SK-N-SH (cell line): Measurements from ENCODE around the gene BPIFB1. TPM values are rescaled to one million over a fixed set of nuclear protein-coding genes. Genes with fewer than 3 reads are reported as not detected.

ENCODE experiments used
- CTCF ChIA-PET: fragments of 300-600, 350-600 bp; formaldehyde crosslinking; extraction: SDS; loops from one replicate; lab custom pipeline; 2021; lab: Yijun Ruan, JAX
- POLR2A ChIA-PET: fragments of 350-600 bp; sonication (Branson Sonifier 250); formaldehyde crosslinking; extraction: SDS; loops from one replicate; lab custom pipeline; 2020; ENCODE audit warnings: antibody characterized with exemption, inconsistent platforms; lab: Yijun Ruan, JAX
- DNase-seq: peaks from one replicate; pipeline ENCODE4 v3.0.0; 2012
- H2AFZ ChIP-seq: fragments of 200-600 bp; sonication (generic); 2 replicates; pipeline ENCODE4 v1.8.1; 2016; ENCODE audit warnings: antibody characterized with exemption, mild to moderate bottlenecking, low read depth
- H3F3A ChIP-seq: fragments of 200-600 bp; sonication (generic); replicated peaks from 2 replicates; pipeline ENCODE3; 2016; ENCODE audit warnings: antibody characterized with exemption, mild to moderate bottlenecking; ENCODE audit not compliant: insufficient read depth
- H3K27ac ChIP-seq, 2 experiments: fragments of 200-500 bp in 1 of 2; fragments of 200-600 bp in 1 of 2; sonication (Bioruptor generic) in 1 of 2; sonication (generic), shearing (Covaris generic) in 1 of 2; 2 replicates each; pipeline versions ENCODE4 v1.5.1 to v1.6.1; 2014 to 2016; ENCODE audit warnings: low read depth in 2 of 2, inconsistent platforms in 1 of 2, low read length in 1 of 2, mild to moderate bottlenecking in 1 of 2, mixed read lengths in 1 of 2
- H3K27me3 ChIP-seq: fragments of 200-600 bp; sonication (generic), shearing (Covaris generic); 2 replicates; pipeline ENCODE4 v1.6.1; 2016; ENCODE audit warnings: mixed run types; ENCODE audit not compliant: insufficient read depth
- H3K36me3 ChIP-seq, 2 experiments: fragments of 200-500 bp in 1 of 2; fragments of 200-600 bp in 1 of 2; sonication (Bioruptor generic) in 1 of 2; sonication (generic) in 1 of 2; replicated peaks in 1 of 2; 2 replicates each; pipeline versions ENCODE3 to v1.5.1; 2014 to 2016; ENCODE audit warnings: low read length in 1 of 2, mild to moderate bottlenecking in 1 of 2; ENCODE audit not compliant: insufficient read depth in 2 of 2, control insufficient read depth in 1 of 2
- H3K4me1 ChIP-seq, 2 experiments: fragments of 200-500 bp in 1 of 2; fragments of 200-600 bp in 1 of 2; sonication (Bioruptor generic) in 1 of 2; sonication (generic), shearing (Covaris generic) in 1 of 2; 2 replicates each; pipeline versions ENCODE4 v1.5.1 to v1.6.1; 2014 to 2016; ENCODE audit warnings: low read depth in 1 of 2, low read length in 1 of 2, mixed run types in 1 of 2; ENCODE audit not compliant: insufficient read depth in 2 of 2, control insufficient read depth in 1 of 2
- H3K4me2 ChIP-seq: fragments of 200-600 bp; sonication (generic), shearing (Covaris generic); 2 replicates; pipeline ENCODE4 v1.6.1; 2017; ENCODE audit warnings: mixed run types
- H3K4me3 ChIP-seq, 2 experiments: fragments of 200-500 bp in 1 of 2; fragments of 200-600 bp in 1 of 2; sonication (Bioruptor generic) in 1 of 2; sonication (generic), shearing (Covaris generic) in 1 of 2; 2 replicates each; pipeline versions ENCODE4 v1.5.1 to v1.8.1; 2014 to 2016; ENCODE audit warnings: low read depth in 2 of 2, inconsistent platforms in 1 of 2, low read length in 1 of 2, mild to moderate bottlenecking in 1 of 2, mixed read lengths in 1 of 2, moderate library complexity in 1 of 2
- H3K79me2 ChIP-seq: fragments of 200-600 bp; sonication (generic); 2 replicates; pipeline ENCODE4 v1.8.1; 2017; ENCODE audit warnings: mild to moderate bottlenecking; ENCODE audit not compliant: insufficient read depth
- H3K9ac ChIP-seq: fragments of 200-600 bp; sonication (generic); 2 replicates; pipeline ENCODE4 v1.6.1; 2017; ENCODE audit warnings: mixed run types
- H3K9me2 ChIP-seq: fragments of 200-600 bp; sonication (generic); 2 replicates; pipeline ENCODE4 v1.6.1; 2017; ENCODE audit warnings: mixed run types
- H3K9me3 ChIP-seq: fragments of 200-600 bp; sonication (generic); 2 replicates; pipeline ENCODE4 v1.6.1; 2017; ENCODE audit warnings: mixed run types, mild to moderate bottlenecking, moderate library complexity
- H4K20me1 ChIP-seq: fragments of 200-600 bp; sonication (generic); 2 replicates; pipeline ENCODE4 v1.6.1; 2017; ENCODE audit warnings: mild to moderate bottlenecking, mixed run types; ENCODE audit not compliant: insufficient read depth
- ELF1 ChIP-seq: IDR thresholded peaks from 2 replicates; pipeline ENCODE4 v1.4.0; 2012
- EP300 ChIP-seq, 2 experiments: IDR thresholded peaks; 2 replicates each; pipeline versions ENCODE4 v1.4.0 to v1.6.1; 2012; ENCODE audit warnings: borderline replicate concordance in 1 of 2, low read depth in 1 of 2, low read length in 1 of 2
- EZH2phosphoT487 ChIP-seq: fragments of 200-600 bp; sonication (generic); IDR thresholded peaks from 2 replicates; pipeline ENCODE4 v1.6.1; 2017; ENCODE audit warnings: low read depth, mixed run types, mild to moderate bottlenecking, antibody characterized with exemption, moderate library complexity, borderline replicate concordance
- FOSL2 ChIP-seq: IDR thresholded peaks from 2 replicates; pipeline ENCODE4 v1.4.0; 2012; ENCODE audit warnings: low read depth, mild to moderate bottlenecking, moderate library complexity, borderline replicate concordance
- FOXJ3 ChIP-seq: sonication (generic); formaldehyde crosslinking; IDR thresholded peaks from 2 replicates; pipeline ENCODE4 v1.5.1; 2020; ENCODE audit warnings: mild to moderate bottlenecking, missing genetic modification reagents
- GATA2 ChIP-seq: sonication (generic); formaldehyde crosslinking; IDR thresholded peaks from 2 replicates; pipeline ENCODE4 v1.5.0; 2020; ENCODE audit warnings: mild to moderate bottlenecking, missing genetic modification reagents
- IRF3 ChIP-seq: fragments of 150-350 bp; IDR thresholded peaks from 2 replicates; pipeline ENCODE4 v1.6.1; 2016; ENCODE audit warnings: mild to moderate bottlenecking, low read depth, low read length
- JUND ChIP-seq: IDR thresholded peaks from 2 replicates; pipeline ENCODE4 v1.4.0; 2012
- NFIC ChIP-seq: IDR thresholded peaks from 2 replicates; pipeline ENCODE4 v1.4.0; 2012; ENCODE audit warnings: borderline replicate concordance
- NRF1 ChIP-seq: IDR thresholded peaks from 2 replicates; pipeline ENCODE4 v1.6.1; 2012; ENCODE audit warnings: low read depth, mild to moderate bottlenecking, low read length
- REST ChIP-seq: IDR thresholded peaks from 2 replicates; pipeline ENCODE4 v1.6.1; 2012; ENCODE audit warnings: mild to moderate bottlenecking, low read depth, low read length, moderate library complexity
- RFX5 ChIP-seq: IDR thresholded peaks from 2 replicates; pipeline ENCODE4 v1.6.1; 2012; ENCODE audit warnings: mild to moderate bottlenecking, improper control_type of control experiment, low read length
- SIN3A ChIP-seq: IDR thresholded peaks from 2 replicates; pipeline ENCODE4 v1.6.1; 2012; ENCODE audit warnings: low read depth, mild to moderate bottlenecking, low read length, moderate library complexity, borderline replicate concordance
- TAF1 ChIP-seq: IDR thresholded peaks from 2 replicates; pipeline ENCODE4 v1.6.1; 2012; ENCODE audit warnings: low read depth, mild to moderate bottlenecking, low read length, moderate library complexity, borderline replicate concordance
- TCF12 ChIP-seq: IDR thresholded peaks from 2 replicates; pipeline ENCODE4 v1.4.0; 2012
- USF1 ChIP-seq: IDR thresholded peaks from 2 replicates; pipeline ENCODE4 v1.4.0; 2012; ENCODE audit warnings: low read depth, borderline replicate concordance
- ZBTB33 ChIP-seq: IDR thresholded peaks from 2 replicates; pipeline ENCODE4 v1.4.0; 2012; ENCODE audit warnings: low read depth, borderline replicate concordance
- WGBS: methylation state at CpG from one replicate; pipeline ENCODE4 v1.1.6; 2017; ENCODE audit warnings: low lambda C conversion rate; 5-methylcytosine and 5-hydroxymethylcytosine counted together
- polyA plus RNA-seq, 3 experiments: library from polyadenylated mRNA; depleted of rRNA; stranded (reverse); fragments of >200 nt; gene quantifications; 2 replicates each; pipeline ENCODE4 v1.2.3, GENCODE V29; 2012

Gene BPIFB1
- polyA plus RNA-seq, 1 of the 3 experiments (the other 2 are of a cell fraction): not detected

GRCh38 chr20:33281550-33282146, 1.4 kb upstream of the BPIFB1 start:
- H3K27me3 ChIP-seq: no peaks in the 10 kb centered on the region; the same call in 1 of the 2 replicates
- H3F3A ChIP-seq: no peaks in the 10 kb centered on the region
- H3K4me3 ChIP-seq: no peak overlapping the region
- H3K9ac ChIP-seq: no peak overlapping the region
- H4K20me1 ChIP-seq: no peaks in the 10 kb centered on the region
- H3K9me3 ChIP-seq: no peaks in the 10 kb centered on the region
- no peak for DNase-seq
- ChIA-PET CTCF (interaction anchor here (1.0 to 1.4 kb wide), 2 partner anchors 10 to 19 kb away, joined by 3 to 5 read pairs; no protein-coding TSS in a partner anchor), POLR2A (no interaction called here)
- H3K4me1 ChIP-seq: peaks cover 0 to 9% of the 10 kb centered on the region in 2 experiments; a peak in 1 of 4 replicates
- H3K27ac ChIP-seq: no peak overlapping the region
- H3K4me2 ChIP-seq: no peak overlapping the region
- H3K36me3 ChIP-seq: no peaks in the 10 kb centered on the region
- H3K79me2 ChIP-seq: no peaks in the 10 kb centered on the region
- H3K9me2 ChIP-seq: no peaks in the 10 kb centered on the region
- TF ChIP-seq NFIC (no peak), NRF1 (no peak), USF1 (no peak), TAF1 (no peak), ZBTB33 (no peak), GATA2 (CRISPR knock-in tag) (no peak), FOXJ3 (CRISPR knock-in tag) (no peak), TCF12 (no peak), REST (no peak), SIN3A (no peak), EZH2phosphoT487 (no peak), JUND (no peak), IRF3 (no peak), RFX5 (no peak), ELF1 (no peak), FOSL2 (no peak), EP300 (IDR thresholded peaks at IDR 0.05; ENCODE audit: borderline replicate concordance in 1 of 2, low read depth in 1 of 2, low read length in 1 of 2) (no peak)
- WGBS: 44% methylated on average over 6 of the region's 11 CpGs
- no peak overlapping the region for H2AFZ ChIP-seq
